ENCODE measurements around the gene ATF5.
"Not testable (repeated sequence)": the region's sequence is repeated elsewhere in the genome, so short reads cannot be mapped to it uniquely, and the experiment has no call there.

The ATF5 gene

GRCh38 chr19:49923055-49924003 is 5.7 kb upstream of the ATF5 start:
- no peak for DNase-seq

GRCh38 chr19:49924004-49924880 is 4.8 kb upstream of the ATF5 start:
- no peak for DNase-seq

GRCh38 chr19:49924881-49925210 is 4.2 kb upstream of the ATF5 start:
- not testable (repeated sequence) for DNase-seq

- no peak for DNase-seq
These were observed 3.5 kb upstream of the ATF5 start for GRCh38 chr19:49925486-49925885.

GRCh38 chr19:49926515-49926914 is 2.5 kb upstream of the ATF5 start:
- no peak for DNase-seq

- no peak for DNase-seq
These were observed 1.3 kb upstream of the ATF5 start for GRCh38 chr19:49927526-49928264.

GRCh38 chr19:49929611-49930482 is 842 bp downstream of the ATF5 start:
- DNase-seq, result peak; percentile 87

GRCh38 chr19:49930483-49931011 is 1.5 kb downstream of the ATF5 start:
- no peak for DNase-seq

GRCh38 chr19:49931293-49932040 is 2.5 kb downstream of the ATF5 start:
- DNase-seq, result no peak

GRCh38 chr19:49932041-49932451 is 3.0 kb downstream of the ATF5 start:
- DNase-seq, result no peak

- DNase-seq, result peak; percentile 57
These were observed 3.7 kb downstream of the ATF5 start for GRCh38 chr19:49932731-49933131.

GRCh38 chr19:49933643-49934042 is 4.6 kb downstream of the ATF5 start:
- no peak for DNase-seq

GRCh38 chr19:49936549-49936948 is 7.5 kb downstream of the ATF5 start:
- DNase-seq, result no peak

GRCh38 chr19:49937750-49938381 is 8.9 kb downstream of the ATF5 start:
- peak; percentile 88 for DNase-seq

- DNase-seq, result no peak
These were observed 9.7 kb downstream of the ATF5 start for GRCh38 chr19:49938662-49939061.

GRCh38 chr19:49939721-49940481 is 10.9 kb downstream of the ATF5 start:
- no peak for DNase-seq

- no peak for DNase-seq
These were observed 11.4 kb downstream of the ATF5 start for GRCh38 chr19:49940482-49940791.

- DNase-seq, result not testable (repeated sequence)
These were observed 15.6 kb downstream of the ATF5 start for GRCh38 chr19:49944567-49944966.

- no peak for DNase-seq
These were observed 17.4 kb downstream of the ATF5 start for GRCh38 chr19:49946415-49946814.

Measured in activated CD4-positive, CD25-positive, alpha-beta regulatory T cell treated with anti-CD3 and anti-CD28 coated beads, Interleukin-2, amount 50 U/mL, for 72 hours (primary cell).